NOMO-1 treated with DMSO at 0.1 percent for 48 hours (cell line): ENCODE measurements around the gene SLC46A2.

Experiments used
- DNase-seq: peaks from one replicate; lab custom pipeline; 2025; ENCODE audit not compliant: unreplicated experiment; lab: John Stamatoyannopoulos, UW

SLC46A2 gene

DNA sequence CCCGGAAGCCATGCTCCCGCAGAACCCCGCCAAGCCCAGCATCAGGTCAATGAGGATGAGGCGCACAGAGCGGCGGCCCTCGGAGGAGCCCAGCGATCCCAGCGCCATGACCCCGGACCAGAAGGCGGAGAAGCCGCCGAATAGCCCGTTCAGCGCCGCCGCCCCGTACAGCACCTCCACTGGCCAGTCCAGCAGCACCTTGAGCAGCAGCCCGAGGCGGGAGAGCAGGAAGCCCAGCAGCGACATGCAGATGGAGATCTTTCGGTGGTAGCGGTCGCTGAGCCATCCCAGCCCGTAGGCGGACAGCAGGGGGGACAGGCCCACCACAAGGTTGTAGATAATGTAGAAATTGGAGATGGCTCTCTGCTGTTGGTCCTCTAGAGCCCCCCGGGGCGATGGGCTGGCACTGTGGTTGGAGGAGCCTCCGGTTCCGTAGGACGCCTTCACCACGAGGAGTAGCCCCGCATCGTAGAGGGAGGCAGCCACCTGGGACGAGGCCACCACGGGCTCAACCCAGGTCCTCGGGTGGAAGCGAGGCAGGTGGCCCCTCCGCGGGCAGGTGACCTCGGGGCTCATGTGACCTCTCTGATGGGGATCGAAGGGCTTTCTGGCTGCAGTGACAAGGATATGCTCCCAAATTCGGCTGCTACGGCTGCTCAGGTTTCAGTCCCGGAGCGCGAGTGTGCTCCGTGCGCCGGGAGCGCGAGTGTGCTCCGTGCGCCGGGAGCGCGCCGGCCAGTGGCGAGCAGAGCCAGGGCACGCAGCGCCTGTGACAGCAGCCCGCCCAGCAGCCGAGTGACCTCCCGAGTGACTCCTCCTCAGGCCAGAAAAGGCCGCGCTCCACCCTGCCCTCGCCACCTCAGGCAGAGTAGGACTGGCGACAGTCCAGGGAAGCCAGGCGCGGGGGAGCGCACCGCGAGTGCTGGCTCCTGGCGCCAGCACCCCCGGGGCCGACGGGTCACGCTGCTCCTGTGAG lies at the start of gene SLC46A2:
Gene SLC46A2, minus strand, starts transcription at position 771 of the 976 bp plus-strand sequence. Its CDS starts 195 bp downstream, at position 576.
- DNase-seq, result no peak

DNA sequence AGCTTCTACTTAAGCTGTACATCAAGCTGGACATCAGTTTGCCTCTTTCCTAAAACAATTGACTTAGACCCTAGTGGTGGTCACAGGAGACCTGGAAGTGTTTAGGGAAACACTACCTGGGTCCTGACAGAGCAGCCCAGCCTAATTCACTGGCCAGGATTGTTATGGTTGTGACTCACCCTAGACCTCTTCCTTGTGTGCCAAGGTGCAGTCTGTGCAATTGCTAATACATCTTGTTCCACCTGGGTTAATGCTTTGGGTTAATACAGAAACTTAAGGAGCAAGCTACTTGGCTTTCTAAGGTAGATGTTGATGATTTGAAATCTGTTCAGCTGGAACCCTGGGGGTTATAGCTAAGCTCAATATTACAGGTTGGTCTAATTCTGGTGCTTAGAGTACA lies 48.7 kb upstream of the SLC46A2 start:
- no peak for DNase-seq

DNA sequence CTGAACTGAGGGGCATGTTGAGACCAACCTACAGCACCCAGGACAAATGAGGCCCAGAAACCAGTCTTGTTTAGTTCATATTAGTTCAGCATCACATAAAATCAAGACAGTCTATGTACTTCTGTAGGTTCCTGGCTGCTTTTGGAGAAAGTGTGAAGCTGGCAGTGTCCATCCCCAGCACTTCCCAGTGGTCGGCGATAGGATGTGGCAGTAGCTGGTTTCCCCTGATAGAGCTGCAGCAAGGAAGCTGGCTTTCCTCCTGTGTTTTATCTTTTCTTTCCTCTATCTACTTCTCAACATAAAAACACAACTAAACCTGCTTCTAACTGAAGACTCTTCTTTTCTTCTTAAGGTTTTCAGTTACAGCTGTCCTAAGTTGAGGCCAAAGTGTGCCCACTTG lies 43.0 kb upstream of the SLC46A2 start:
- no peak for DNase-seq

GRCh38 chr9:112925058-112925641 lies 34.5 kb upstream of the SLC46A2 start:
- peak; percentile 67 for DNase-seq

DNA sequence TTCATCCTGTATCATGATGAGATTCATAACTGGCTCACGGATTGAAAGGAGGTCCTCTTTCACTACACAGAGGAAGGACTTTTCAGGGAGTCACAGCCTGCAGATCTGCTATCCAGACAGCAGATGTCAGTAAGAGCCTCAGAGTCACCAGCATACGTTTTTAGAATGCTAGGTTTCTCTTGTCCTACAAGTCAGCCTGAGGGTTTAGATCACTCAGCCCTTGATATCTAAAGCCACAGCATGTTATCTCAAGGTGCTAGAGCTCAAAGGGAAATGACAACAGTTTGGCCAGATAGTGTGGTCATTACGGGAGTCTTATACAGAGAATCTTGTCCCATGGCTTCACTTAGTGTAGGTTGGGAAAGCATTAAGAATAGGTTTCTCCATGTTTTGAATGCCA lies 30.9 kb upstream of the SLC46A2 start:
- peak; percentile 58 for DNase-seq

DNA sequence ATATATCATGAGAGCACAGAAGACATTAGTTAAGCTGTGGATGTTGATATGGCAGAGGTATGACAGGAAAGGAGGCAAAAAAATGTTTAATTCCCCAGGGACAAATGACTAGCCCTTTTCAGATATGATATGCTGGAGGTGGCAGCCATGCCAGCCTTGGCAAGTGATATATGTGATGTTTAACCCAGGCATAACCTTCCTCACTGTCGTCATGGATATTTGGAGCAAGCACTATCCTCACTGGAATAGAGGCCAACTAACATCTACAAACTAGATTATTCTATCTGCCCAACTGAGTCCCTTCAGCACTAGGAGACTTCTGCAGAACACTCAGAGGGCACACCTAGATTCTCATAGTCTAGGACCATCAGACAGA lies 27.3 kb upstream of the SLC46A2 start:
- DNase-seq, result no peak

- DNase-seq, result no peak
These were observed 26.6 kb upstream of the SLC46A2 start for GRCh38 chr9:112917047-112917986.

DNA sequence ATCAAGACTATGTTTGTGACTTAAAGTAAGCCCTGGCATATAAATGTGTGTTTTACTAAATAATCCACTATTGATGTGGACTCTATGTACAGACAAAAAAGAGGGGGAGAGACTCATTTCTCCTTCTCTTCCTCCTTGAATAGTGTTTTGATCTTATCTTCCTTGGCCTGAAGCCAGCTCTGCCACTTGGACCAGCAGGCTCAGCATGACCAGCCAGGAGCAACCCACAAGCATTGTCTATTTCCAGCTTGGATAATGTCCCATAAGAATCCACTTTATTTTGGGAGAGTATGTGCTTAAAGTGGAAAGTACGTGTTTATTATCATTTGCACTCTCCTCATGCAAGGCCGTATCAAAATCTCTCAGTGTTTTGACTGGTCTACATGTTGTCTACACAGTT lies 23.8 kb upstream of the SLC46A2 start:
- no peak for DNase-seq

GRCh38 chr9:112913326-112913725 lies 22.6 kb upstream of the SLC46A2 start:
- no peak for DNase-seq

DNA sequence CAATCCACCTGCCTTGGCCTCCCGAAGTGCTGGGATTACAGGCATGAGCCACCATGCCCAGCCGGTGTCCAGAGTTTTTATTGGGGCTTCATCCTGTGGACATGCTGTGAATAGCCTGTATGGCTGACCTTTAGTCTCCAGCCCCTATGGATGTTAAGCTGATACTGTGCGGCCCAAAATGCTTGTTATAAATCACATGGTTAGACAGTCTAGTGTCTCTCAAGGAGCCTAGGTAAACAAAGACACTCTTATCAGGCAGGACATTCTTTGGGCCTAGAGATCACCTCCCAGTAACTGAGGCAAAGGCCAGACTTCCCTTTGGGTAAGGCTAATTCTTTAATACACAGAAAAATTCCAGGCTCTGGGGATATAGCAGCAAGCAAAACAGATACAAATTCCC lies 22.0 kb upstream of the SLC46A2 start:
- DNase-seq, result no peak

GRCh38 chr9:112911736-112912135 lies 21.1 kb upstream of the SLC46A2 start:
- no peak for DNase-seq

DNA sequence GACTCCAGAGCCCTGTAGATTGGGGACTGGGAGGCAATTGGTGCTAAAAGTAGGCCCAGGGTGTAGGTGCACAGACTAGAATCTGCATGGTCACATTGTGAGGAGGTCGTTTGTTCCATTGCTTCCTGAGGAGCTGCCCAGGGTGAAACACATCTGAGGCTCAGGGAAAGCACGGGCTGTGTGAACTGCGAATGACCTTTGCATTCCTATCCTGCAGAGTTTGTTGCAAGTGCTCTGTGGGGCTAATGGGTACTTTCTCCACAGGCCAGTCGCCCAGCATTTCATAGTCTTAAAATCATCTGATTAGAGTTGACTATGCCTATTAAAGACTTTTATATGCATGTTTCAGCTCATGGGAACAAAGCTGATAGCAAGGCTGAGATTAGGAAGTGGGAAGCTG lies 14.4 kb upstream of the SLC46A2 start:
- no peak for DNase-seq

- DNase-seq, result no peak
These were observed 10.2 kb upstream of the SLC46A2 start for GRCh38 chr9:112900901-112901300.

- no peak for DNase-seq
These were observed 9.8 kb upstream of the SLC46A2 start for GRCh38 chr9:112900488-112900887.

- DNase-seq, result peak; percentile 70
These were observed 8.2 kb upstream of the SLC46A2 start for GRCh38 chr9:112898872-112899311.

DNA sequence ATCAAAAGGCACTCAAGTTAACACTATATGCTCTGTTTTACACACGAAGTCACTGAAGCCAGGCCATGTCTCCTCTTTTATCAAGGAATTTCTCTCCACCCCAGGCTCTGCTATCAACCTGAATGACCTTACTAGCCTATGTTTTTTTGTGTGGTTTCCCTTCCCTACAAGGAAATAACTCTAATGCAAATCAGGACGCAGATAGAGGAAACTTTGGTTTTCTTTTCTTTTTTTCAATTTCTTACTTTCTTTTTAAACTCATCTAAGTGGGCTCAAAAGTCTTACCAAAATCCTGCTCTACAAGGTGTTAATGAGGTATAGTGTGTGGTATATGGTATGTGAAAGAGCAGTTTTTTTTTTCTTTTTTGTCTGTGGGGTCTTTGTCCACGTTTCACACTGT lies 5.5 kb upstream of the SLC46A2 start:
- no peak for DNase-seq

GRCh38 chr9:112894699-112895098 lies 4.0 kb upstream of the SLC46A2 start:
- DNase-seq, result peak; percentile 95

DNA sequence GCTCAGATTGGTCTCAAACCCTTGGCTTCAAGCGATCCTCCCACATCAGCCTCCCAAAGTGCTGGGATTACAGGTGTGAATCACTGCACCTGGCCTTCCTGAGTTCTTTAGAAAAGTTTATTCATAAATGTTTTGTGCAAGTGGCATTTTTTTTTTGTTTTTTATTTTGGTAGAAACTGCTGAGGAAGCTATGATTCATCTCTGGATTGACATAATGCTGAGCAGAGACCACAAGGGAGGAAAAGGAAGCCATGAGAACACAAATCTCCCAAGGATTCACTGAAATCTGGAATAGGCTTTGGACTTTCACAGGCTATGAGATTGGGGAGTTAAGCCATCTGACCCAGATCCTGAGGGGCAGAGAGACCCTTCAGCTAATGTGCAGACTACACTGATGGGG lies 3.4 kb upstream of the SLC46A2 start:
- peak; percentile 60 for DNase-seq

DNA sequence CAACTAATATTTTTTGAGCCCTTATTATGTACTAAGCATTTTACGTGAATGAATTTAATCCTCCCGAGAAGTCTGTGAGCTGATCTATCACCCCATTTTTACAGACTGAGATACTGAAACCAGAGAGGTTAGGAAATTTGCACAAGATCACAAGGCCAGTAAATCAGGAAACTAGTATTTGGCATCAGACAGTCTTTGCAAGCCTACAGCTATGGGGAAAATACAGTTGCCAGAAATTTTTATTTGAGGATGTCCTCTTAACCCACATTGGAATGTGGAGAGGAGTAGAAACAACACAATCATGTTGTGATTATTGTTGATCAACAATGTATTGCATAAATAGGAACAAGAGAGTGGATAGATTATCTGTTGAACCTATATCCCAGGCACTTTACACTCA lies 2.3 kb upstream of the SLC46A2 start:
- no peak for DNase-seq

DNA sequence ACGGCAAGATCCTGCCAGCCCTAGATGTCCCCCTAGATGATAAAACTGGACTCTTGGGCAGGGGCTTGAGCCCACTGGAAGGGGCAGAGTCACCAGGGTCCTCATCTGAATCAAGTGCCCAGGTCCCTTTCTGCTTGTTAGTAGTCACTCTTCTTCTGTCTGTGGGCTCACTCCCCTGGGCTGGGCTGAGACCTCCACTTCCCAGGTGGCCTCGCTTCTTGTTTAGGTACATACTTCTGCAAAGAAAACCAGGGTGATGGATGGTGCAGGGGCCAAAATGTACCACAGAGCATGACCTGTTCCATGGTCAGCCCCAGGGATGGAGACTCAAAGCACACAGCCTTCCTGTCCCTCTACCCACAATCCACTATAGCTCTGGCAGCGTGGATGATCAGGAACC lies 845 bp upstream of the SLC46A2 start:
- no peak for DNase-seq

DNA sequence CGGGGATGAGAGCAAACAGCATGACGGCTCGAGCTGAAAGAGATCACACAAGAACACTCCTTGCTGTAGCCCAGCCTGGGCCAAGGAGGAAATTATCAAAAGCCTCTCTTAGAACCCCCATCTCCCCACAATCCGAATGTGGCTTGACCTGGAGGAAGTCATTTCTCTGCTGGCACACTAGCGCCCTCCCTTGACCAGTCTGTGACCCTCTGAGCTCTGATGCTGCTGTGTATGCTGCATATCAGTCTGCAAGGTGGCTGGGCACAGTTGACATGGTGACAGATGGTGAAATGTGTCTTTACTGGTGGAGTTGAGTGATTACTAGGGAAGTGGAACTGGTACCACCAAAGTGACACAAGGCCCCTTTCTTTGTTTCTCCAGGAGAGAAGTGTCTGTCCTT lies 3.3 kb downstream of the SLC46A2 start:
- DNase-seq, result peak; percentile 91
